Stomach (tissue), 9 donors: ENCODE results near the gene GPRC5C. TPM values are rescaled to one million over a fixed set of nuclear protein-coding genes. Genes with fewer than 3 reads are reported as not detected.
A peak's percentile ranks its signal among the peaks of the same experiment; 100 is the strongest.

Experiments used
- DNase-seq, 2 donors: peaks; one replicate each; pipeline versions ENCODE4 v3.0.0 to v3.0.0-alpha.2; 2013 to 2019
- H3K27ac ChIP-seq, 5 donors: fragments of 200-600 bp in 4 of 5; sonication (generic) in 4 of 5; one replicate each; pipeline ENCODE4 v1.5.1; 2013 to 2019; ENCODE audit warnings: mild to moderate bottlenecking in 1 of 5, moderate library complexity in 1 of 5
- H3K27me3 ChIP-seq, 3 donors: fragments of 200-600 bp; sonication (generic); one replicate each; pipeline ENCODE4 v1.5.1; 2017 to 2019; ENCODE audit warnings: mixed run types in 1 of 3
- H3K36me3 ChIP-seq, 4 donors: fragments of 200-600 bp; sonication (generic); 1 replicate in 3 of 4; 2 replicates in 1 of 4; pipeline ENCODE4 v1.5.1; 2016 to 2019
- H3K4me1 ChIP-seq, 4 donors: fragments of 200-600 bp; sonication (generic); one replicate each; pipeline ENCODE4 v1.5.1; 2016 to 2019
- H3K4me3 ChIP-seq, 4 donors: fragments of 200-600 bp; sonication (generic) in 3 of 4; one replicate each; pipeline ENCODE4 v1.5.1; 2016 to 2019; ENCODE audit warnings: mild to moderate bottlenecking in 1 of 4
- H3K9me3 ChIP-seq, 4 donors: fragments of 200-600 bp; sonication (generic); one replicate each; pipeline ENCODE4 v1.5.1; 2016 to 2019
- EP300 ChIP-seq: sonication (generic); formaldehyde crosslinking; IDR thresholded peaks from one replicate; pipeline ENCODE4 v1.6.1; 2017; ENCODE audit warnings: antibody characterized with exemption
- POLR2A ChIP-seq, 4 donors: fragments of 450-650 bp; IDR thresholded peaks; one replicate each; pipeline ENCODE4 v1.6.1; 2016; ENCODE audit warnings: antibody characterized with exemption in 4 of 4, control low read depth in 2 of 4, mild to moderate bottlenecking in 1 of 4, moderate library complexity in 1 of 4
- POLR2AphosphoS5 ChIP-seq, 3 donors: sonication (generic); formaldehyde crosslinking; IDR thresholded peaks; one replicate each; pipeline ENCODE4 v1.6.1; 2016; ENCODE audit warnings: antibody characterized with exemption in 3 of 3
- WGBS, 5 donors: extraction: QIAGEN DNeasy Blood & Tissue Kit in 3 of 5; methylation state at CpG; one replicate each; pipeline versions ENCODE4 v1.1.5 to v1.1.7; 2013 to 2018; 5-methylcytosine and 5-hydroxymethylcytosine counted together
- intact Hi-C: fragments of 100-400 bp; cut with DNase I; formaldehyde crosslinking; loops from one replicate; pipeline ENCODE4 v1.15.1; 2023; ENCODE audit warnings: low total_unique reads
- polyA plus RNA-seq, 3 donors: library from polyadenylated mRNA; stranded (reverse); fragments of 200-250 nt; gene quantifications; one replicate each; pipeline ENCODE4 v1.2.3, GENCODE V29; 2013
- total RNA-seq, 5 donors: library from RNA; depleted of rRNA; stranded (reverse); fragments of >200 nt; gene quantifications; one replicate each; pipeline versions ENCODE4 v1.1.0 to v1.2.3, GENCODE V29; 2014 to 2016
- TF ChIP-seq, protein P1 (sequence below), 7 experiments: fragments of 450-650 bp in 4 of 7; fragments of 200-600 bp in 3 of 7; sonication (generic) in 3 of 7; IDR thresholded peaks; one replicate each; pipeline ENCODE4 v1.5.1; 2016 to 2019; ENCODE audit warnings: antibody characterized with exemption in 7 of 7, control low read depth in 2 of 7, mild to moderate bottlenecking in 1 of 7
- donor health status: healthy with polysubstance abuse.
- donor health status: Bipolar disorder and iron deficiency.
- donor health status: healthy.

GPRC5C gene
- total and polyA plus RNA-seq, 8 donors, result 66.5 to 321 (median 129) TPM

DNA sequence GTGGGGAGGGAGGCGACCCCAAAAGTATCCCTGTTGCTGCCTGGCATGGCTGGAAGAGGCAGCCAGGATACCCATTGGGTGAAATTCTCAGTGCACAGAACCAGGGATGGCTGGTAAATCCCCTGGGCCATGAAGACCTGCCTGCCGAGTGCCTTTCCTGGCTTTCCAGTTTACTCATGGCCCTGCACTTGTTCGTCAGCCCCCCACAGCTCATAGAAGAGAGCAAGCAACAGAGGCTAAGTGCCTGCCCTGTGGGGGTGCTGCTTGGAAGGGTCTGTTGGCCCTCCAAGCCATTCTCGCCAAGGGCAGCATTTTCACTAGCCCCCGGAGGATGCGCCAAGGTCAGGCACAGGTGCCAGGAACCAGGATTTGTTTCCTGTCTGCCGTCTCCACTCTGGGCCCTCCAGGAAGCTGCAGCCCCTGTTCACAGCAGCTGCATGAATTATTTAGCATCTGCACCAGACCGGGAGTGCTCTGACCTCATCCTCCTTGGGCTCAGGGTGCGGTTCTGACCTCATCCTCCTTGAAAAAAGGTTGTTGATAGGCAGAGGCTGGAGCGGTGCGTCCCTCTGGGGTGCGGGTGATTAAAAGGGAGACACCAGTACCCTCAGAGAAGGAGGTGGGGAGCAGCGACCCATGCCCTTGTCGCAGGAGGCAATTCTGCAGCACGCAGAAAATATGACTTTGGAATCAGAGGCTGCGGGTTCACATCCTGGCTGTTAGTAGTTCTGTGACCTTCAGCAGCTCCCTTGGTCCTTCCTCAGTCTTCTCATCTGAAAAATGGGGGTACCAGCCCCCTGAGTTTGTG lies 20.3 kb downstream of the GPRC5C start:
- DNase-seq, result peak in 1 of 2 donors; percentile 82
- H3K27ac ChIP-seq, result peak overlapping the region; percentile 83 to 99 (median 92)
- peaks cover 50 to 57% (median 56%) of the 10 kb centered on the region in 4 donors for H3K4me1 ChIP-seq
- TF ChIP-seq POLR2A (IDR thresholded peaks at IDR 0.05), result no peak
- TF ChIP-seq POLR2AphosphoS5 (IDR thresholded peaks at IDR 0.05), result peak in 1 of 3 donors; percentile 23
- no peaks in the 10 kb centered on the region for H3K27me3 ChIP-seq
- intact Hi-C loops, result no loop called here
- 34 to 53% (median 48%) methylated on average over 10 to 16 of the region's 16 CpGs for WGBS, 5 donors
- no peaks in the 10 kb centered on the region for H3K9me3 ChIP-seq
- no peak overlapping the region for H3K4me3 ChIP-seq
- peaks cover 9 to 28% (median 24%) of the 10 kb centered on the region in 4 donors for H3K36me3 ChIP-seq

- H3K4me3 ChIP-seq, result peak overlapping the region; percentile 42 to 48 (median 46)
- H3K27me3 ChIP-seq, result no peaks in the 10 kb centered on the region
- TF ChIP-seq, protein P1, sequence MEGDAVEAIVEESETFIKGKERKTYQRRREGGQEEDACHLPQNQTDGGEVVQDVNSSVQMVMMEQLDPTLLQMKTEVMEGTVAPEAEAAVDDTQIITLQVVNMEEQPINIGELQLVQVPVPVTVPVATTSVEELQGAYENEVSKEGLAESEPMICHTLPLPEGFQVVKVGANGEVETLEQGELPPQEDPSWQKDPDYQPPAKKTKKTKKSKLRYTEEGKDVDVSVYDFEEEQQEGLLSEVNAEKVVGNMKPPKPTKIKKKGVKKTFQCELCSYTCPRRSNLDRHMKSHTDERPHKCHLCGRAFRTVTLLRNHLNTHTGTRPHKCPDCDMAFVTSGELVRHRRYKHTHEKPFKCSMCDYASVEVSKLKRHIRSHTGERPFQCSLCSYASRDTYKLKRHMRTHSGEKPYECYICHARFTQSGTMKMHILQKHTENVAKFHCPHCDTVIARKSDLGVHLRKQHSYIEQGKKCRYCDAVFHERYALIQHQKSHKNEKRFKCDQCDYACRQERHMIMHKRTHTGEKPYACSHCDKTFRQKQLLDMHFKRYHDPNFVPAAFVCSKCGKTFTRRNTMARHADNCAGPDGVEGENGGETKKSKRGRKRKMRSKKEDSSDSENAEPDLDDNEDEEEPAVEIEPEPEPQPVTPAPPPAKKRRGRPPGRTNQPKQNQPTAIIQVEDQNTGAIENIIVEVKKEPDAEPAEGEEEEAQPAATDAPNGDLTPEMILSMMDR (IDR thresholded peaks at IDR 0.05), result no peak
- no peak for TF ChIP-seq POLR2A (IDR thresholded peaks at IDR 0.05)
- TF ChIP-seq POLR2AphosphoS5 (IDR thresholded peaks at IDR 0.05), result no peak
- TF ChIP-seq EP300, result no peak
- H3K36me3 ChIP-seq, result peaks cover 9 to 25% (median 19%) of the 10 kb centered on the region in 4 donors
- peak overlapping the region; percentile 83 to 99 (median 92) for H3K27ac ChIP-seq
- no peaks in the 10 kb centered on the region for H3K9me3 ChIP-seq
- peaks cover 51 to 57% (median 56%) of the 10 kb centered on the region in 4 donors for H3K4me1 ChIP-seq
- peak in 1 of 2 donors; percentile 35 for DNase-seq
- 27 to 45% (median 35%) methylated on average over 20 to 22 of the region's 22 CpGs for WGBS, 5 donors
- intact Hi-C loops, result no loop called here
These were observed 21.2 kb downstream of the GPRC5C start for GRCh38 chr17:74452841-74453661.

GRCh38 chr17:74453665-74454196 lies 21.8 kb downstream of the GPRC5C start:
- WGBS, 5 donors, result 1 to 10% (median 3%) methylated on average over 4 to 43 of the region's 43 CpGs
- no peaks in the 10 kb centered on the region for H3K27me3 ChIP-seq
- peaks cover 5 to 19% (median 16%) of the 10 kb centered on the region in 4 donors for H3K36me3 ChIP-seq
- intact Hi-C loops, result loop anchor here (2.0 kb wide), 1 partner anchor 75 kb away; no protein-coding TSS in a partner anchor
- peaks cover 50 to 57% (median 54%) of the 10 kb centered on the region in 4 donors for H3K4me1 ChIP-seq
- DNase-seq, result peak in 1 of 2 donors; percentile 94
- peak overlapping the region; percentile 83 to 99 (median 92) for H3K27ac ChIP-seq
- TF ChIP-seq POLR2AphosphoS5 (IDR thresholded peaks at IDR 0.05) (no peak), POLR2A (IDR thresholded peaks at IDR 0.05) (no peak), EP300 (no peak)
- TF ChIP-seq, protein P1 (IDR thresholded peaks at IDR 0.05), result no peak
- H3K9me3 ChIP-seq, result no peaks in the 10 kb centered on the region
- peak overlapping the region; percentile 42 to 48 (median 46) for H3K4me3 ChIP-seq

- DNase-seq, result peak in 1 of 2 donors; percentile 97
- 6 to 23% (median 11%) methylated on average over 15 to 40 of the region's 40 CpGs for WGBS, 5 donors
- no peaks in the 10 kb centered on the region for H3K9me3 ChIP-seq
These were observed 22.5 kb downstream of the GPRC5C start for GRCh38 chr17:74454197-74455024.

More at GRCh38 chr17:74454197-74455024, 22.5 kb downstream of the GPRC5C start:
- H3K4me3 ChIP-seq, result peak overlapping the region; percentile 42 to 48 (median 46)
- peak; percentile 60 to 78 (median 71) for TF ChIP-seq POLR2AphosphoS5 (IDR thresholded peaks at IDR 0.05)
- TF ChIP-seq, protein P1 (IDR thresholded peaks at IDR 0.05), result peak in 4 of 7 experiments; percentile 13 to 46 (median 28)
- no peak for TF ChIP-seq EP300
- peak in 1 of 4 donors; percentile 11 for TF ChIP-seq POLR2A (IDR thresholded peaks at IDR 0.05)
- intact Hi-C loops, result loop anchor here (2.0 kb wide), 1 partner anchor 76 kb away; no protein-coding TSS in a partner anchor
- H3K27me3 ChIP-seq, result no peaks in the 10 kb centered on the region
- peaks cover 48 to 53% (median 51%) of the 10 kb centered on the region in 4 donors for H3K4me1 ChIP-seq
- H3K36me3 ChIP-seq, result peaks cover 0 to 12% (median 10%) of the 10 kb centered on the region in 4 donors
- peak overlapping the region; percentile 83 to 99 (median 90) for H3K27ac ChIP-seq
